Measurements from ENCODE around the gene NBL1. TPM values are rescaled to one million over a fixed set of nuclear protein-coding genes. Genes with fewer than 3 reads are reported as not detected.
A peak's percentile ranks its signal among the peaks of the same experiment; 100 is the strongest.

The NBL1 gene
- total and polyA plus RNA-seq, 10 of the 15 experiments (the other 5 are each of a cell fraction or from before 2014, with no cell fraction given): 0.13 to 2.4 (median 0.81) TPM; not detected in 1

DNA sequence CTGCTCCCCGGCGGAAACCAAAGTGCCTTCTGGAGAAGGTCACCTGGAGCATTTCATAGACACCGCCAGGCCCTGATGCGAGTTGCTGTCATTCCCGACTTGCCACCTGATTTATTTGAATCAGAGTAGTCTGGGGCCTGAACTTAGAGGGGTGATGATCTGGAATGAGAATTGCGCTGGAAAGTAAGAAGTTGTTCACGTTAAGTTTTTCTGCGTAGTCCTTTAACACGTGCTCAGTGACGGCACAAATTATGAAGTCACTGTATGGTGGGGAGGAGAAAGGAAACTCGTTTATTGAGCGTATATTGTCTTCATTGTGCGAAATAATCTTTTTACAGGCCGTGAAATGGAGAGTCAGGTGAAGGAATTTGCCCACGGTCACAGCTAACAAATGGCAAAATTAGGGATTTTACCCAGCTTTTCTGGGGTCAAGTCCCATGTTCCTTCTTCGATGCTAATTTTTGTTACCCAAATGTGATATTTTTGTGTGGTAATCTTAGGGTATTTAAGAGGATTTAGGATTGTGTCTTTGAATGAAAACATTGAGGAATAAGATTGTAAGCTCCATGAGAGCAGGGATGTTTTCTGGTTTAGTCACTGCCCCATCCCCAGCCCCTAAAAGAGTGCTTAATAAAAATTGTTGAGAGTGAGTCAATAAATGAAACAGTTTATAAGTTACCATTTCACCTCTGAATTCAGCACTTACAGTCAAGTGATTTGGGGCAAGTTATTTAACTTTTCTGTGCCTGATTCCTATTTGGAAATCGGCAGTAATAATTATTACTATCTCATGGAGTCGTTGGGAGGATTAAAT is 46.4 kb upstream of the NBL1 start (continued):
- no peak for TF ChIP-seq ESRRA (IDR thresholded peaks at IDR 0.05; ENCODE audit: low read length)
- TF ChIP-seq, protein P1, sequence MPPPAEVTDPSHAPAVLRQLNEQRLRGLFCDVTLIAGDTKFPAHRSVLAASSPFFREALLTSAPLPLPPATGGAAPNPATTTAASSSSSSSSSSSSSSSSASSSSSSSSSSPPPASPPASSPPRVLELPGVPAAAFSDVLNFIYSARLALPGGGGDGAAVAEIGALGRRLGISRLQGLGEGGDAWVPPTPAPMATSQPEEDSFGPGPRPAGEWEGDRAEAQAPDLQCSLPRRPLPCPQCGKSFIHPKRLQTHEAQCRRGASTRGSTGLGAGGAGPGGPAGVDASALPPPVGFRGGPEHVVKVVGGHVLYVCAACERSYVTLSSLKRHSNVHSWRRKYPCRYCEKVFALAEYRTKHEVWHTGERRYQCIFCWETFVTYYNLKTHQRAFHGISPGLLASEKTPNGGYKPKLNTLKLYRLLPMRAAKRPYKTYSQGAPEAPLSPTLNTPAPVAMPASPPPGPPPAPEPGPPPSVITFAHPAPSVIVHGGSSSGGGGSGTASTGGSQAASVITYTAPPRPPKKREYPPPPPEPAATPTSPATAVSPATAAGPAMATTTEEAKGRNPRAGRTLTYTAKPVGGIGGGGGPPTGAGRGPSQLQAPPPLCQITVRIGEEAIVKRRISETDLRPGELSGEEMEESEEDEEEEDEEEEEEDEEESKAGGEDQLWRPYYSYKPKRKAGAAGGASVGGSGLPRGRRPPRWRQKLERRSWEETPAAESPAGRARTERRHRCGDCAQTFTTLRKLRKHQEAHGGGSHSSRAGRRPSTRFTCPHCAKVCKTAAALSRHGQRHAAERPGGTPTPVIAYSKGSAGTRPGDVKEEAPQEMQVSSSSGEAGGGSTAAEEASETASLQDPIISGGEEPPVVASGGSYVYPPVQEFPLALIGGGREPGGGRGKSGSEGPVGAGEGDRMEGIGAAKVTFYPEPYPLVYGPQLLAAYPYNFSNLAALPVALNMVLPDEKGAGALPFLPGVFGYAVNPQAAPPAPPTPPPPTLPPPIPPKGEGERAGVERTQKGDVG (CRISPR knock-in tag; IDR thresholded peaks at IDR 0.05): no peak
- no peak for TF ChIP-seq ZNF592 (IDR thresholded peaks at IDR 0.05)
- TF ChIP-seq KAT2A (conservative IDR thresholded peaks at IDR 0.05; ENCODE audit: control insufficient read depth, low read depth, low read length): no peak
- no peak for TF ChIP-seq YBX1 (IDR thresholded peaks at IDR 0.05)
- TF ChIP-seq BMI1 (IDR thresholded peaks at IDR 0.05; ENCODE audit: borderline replicate concordance): no peak
- 0 out of 2 replicates have a peak, but pooled peaks have one; percentile 6 for TF ChIP-seq WRNIP1 (IDR thresholded peaks at IDR 0.05; ENCODE audit: borderline replicate concordance, low read depth, low read length)
- no peak for TF ChIP-seq IRF5 (IDR thresholded peaks at IDR 0.05; ENCODE audit: borderline replicate concordance)
- TF ChIP-seq GABPA (IDR thresholded peaks at IDR 0.05; ENCODE audit: low read depth): no peak
- TF ChIP-seq BCL3 (IDR thresholded peaks at IDR 0.05; ENCODE audit: borderline replicate concordance, insufficient read depth, low read depth, low read length, poor library complexity, severe bottlenecking): no peak
- TF ChIP-seq, protein P2, sequence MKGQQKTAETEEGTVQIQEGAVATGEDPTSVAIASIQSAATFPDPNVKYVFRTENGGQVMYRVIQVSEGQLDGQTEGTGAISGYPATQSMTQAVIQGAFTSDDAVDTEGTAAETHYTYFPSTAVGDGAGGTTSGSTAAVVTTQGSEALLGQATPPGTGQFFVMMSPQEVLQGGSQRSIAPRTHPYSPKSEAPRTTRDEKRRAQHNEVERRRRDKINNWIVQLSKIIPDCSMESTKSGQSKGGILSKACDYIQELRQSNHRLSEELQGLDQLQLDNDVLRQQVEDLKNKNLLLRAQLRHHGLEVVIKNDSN (IDR thresholded peaks at IDR 0.05; ENCODE audit: borderline replicate concordance, extremely low read length, insufficient read depth, low read depth, low read length): peak; percentile 17
- TF ChIP-seq, protein P3, sequence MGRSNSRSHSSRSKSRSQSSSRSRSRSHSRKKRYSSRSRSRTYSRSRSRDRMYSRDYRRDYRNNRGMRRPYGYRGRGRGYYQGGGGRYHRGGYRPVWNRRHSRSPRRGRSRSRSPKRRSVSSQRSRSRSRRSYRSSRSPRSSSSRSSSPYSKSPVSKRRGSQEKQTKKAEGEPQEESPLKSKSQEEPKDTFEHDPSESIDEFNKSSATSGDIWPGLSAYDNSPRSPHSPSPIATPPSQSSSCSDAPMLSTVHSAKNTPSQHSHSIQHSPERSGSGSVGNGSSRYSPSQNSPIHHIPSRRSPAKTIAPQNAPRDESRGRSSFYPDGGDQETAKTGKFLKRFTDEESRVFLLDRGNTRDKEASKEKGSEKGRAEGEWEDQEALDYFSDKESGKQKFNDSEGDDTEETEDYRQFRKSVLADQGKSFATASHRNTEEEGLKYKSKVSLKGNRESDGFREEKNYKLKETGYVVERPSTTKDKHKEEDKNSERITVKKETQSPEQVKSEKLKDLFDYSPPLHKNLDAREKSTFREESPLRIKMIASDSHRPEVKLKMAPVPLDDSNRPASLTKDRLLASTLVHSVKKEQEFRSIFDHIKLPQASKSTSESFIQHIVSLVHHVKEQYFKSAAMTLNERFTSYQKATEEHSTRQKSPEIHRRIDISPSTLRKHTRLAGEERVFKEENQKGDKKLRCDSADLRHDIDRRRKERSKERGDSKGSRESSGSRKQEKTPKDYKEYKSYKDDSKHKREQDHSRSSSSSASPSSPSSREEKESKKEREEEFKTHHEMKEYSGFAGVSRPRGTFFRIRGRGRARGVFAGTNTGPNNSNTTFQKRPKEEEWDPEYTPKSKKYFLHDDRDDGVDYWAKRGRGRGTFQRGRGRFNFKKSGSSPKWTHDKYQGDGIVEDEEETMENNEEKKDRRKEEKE (IDR thresholded peaks at IDR 0.05): no peak
- TF ChIP-seq EED (IDR thresholded peaks at IDR 0.05; ENCODE audit: low read depth): no peak

All from GM12878 (cell line).